Stimulated activated CD4-positive, alpha-beta T cell treated with anti-CD3 and anti-CD28 coated beads, Interleukin-4, amount 100 ng/mL, for 48 hours (primary cell): ENCODE data around the gene RGS19.

ENCODE experiments used
- DNase-seq, 2 donors: peaks; one replicate each; pipeline ENCODE4 v3.0.0-alpha.2; 2020; ENCODE audit warnings: low read depth in 2 of 2

Gene RGS19

DNA sequence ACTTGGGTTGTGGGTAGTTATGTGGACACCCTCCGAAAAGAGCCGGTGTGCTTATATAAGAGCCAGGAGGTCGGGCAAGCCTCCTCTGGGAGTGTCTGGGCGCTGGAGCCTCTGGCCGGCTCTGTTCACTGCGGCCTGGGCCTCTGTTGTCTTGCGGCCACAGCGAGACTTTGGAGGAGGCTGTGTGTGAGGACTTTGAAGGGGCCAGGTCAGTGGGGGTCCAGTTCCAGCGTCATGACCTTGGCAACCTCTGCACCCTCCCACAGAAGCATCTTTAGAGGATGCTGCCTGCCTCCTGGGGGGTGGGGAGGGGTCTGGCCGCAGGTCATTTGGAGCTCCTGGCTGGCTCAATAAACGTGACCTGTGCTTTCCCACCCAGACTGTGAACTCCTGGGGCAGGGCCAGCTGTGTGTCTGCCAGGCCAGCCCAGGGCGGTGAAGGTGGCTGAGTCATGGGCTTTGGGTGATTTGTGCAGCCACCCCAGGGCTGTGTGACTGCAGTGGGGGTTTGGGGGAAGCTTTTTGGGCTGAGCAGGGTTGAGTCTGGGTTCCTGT lies 15.1 kb downstream of the RGS19 start:
- DNase-seq, result no peak

DNA sequence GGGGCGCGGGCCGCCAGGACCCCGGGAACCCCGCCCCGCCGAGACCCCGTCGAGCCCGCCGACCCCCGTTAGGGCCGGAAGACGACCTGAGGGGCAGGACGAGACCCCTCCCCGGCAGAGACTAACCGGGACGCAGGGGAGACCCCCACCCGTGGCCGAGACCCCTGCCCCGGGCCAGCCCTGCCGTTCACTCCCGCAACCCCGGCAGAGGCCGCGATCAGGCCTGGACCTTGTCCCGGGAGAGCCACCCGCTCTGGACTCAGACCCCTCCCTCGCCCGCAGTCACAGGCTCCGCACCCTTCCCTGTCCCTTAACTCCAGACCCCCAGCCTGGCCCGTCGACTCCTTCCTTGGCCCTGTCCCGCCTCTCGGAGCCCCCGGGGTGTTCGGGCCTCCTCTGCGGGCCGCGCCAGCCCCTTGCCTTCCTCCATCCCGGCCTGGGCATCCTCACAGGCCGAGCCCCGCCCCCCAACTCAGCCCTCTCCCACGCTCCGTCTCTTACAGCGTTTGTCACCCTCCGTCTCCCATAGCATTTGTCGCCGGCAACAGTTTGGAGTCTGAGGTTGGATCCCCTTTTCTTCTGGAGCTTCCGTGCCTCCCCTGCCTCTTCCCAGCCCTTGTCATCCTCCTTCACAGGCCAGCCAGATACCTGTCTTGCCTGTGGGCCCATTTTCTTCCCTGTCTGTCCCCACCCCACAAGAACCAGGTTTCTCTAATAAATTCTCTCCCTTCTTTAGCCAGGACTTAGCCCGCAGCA lies 15.8 kb downstream of the RGS19 start:
- peak in 1 of 2 donors; percentile 52 for DNase-seq

DNA sequence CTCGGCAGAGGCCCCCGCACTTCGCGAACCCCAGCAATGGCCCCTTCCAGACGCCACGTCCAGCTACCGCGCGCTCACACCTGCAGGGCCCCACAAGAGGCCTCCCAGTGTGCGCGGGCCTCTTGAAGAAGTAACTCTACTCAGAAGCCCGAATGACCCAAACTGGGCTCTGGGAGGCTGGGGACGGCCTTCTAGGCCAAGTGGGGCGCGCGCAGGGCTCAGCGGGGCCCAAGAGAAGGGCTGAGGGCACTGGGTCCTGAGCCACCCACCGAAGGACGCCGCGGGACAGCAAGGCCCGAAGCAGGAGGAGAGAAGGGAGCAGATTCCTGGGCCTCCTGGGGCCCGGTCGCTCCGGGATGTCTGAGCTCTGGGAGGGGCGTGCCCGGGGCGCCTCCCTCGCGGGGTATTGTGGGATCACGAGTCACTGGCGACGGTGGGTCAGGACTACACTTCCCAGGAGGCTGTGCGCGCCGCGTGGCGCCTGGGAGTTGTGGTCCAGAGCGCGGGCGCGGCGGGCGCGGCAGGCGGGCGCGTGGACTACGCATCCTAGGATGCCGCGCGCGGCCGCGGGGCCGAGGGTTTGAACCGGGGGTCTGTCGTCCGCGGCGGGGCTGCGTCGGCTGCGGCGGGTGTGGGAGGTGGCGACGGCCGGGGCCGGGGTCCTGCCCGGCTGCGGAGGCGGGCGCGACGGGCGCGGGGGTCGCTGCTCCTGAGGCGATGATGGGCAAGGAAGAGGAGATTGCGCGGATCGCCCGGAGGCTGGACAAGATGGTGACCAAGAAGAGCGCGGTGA lies 16.5 kb downstream of the RGS19 start, which contains the start of gene TCEA2:
Gene TCEA2, plus strand, starts transcription at position 603 of the 793 bp plus-strand sequence. Its CDS starts 115 bp downstream, at position 718.
- DNase-seq, result peak; percentile 92 to 95

DNA sequence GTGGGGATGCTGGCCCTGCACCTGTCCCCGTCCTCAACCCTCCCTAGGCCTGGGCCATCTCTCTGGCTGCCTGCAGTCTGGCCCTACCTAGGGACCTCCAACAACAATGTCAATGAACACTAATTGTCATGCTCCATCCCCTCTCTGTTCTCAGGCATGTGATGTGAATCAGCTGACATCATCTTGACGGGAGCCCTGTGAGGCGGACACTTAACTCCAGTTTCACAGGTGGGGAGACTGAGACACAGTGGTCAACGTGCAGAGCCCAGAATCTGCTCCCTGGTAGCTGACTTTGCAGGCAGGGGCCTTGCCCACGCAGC lies 17.1 kb downstream of the RGS19 start:
- DNase-seq, result no peak

DNA sequence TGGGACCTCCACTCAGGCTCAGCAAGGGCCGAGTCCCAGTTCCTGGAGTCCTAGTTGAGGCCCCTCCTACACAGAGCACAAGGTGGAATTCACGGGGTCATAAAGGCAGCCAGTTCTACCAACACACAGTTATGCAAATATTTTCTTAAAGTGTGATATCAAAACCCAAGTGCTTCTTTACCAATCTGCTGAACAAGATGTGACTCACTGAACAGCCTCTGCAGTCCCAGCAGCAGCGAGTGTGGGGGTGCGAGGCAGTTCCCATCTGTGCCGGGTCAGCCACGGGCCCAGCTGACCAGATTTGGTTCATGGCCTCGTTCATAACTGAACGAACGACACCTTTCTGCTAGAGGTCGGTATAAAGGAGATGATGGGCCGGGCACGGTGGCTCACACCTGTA lies 20.8 kb downstream of the RGS19 start:
- DNase-seq, result no peak

DNA sequence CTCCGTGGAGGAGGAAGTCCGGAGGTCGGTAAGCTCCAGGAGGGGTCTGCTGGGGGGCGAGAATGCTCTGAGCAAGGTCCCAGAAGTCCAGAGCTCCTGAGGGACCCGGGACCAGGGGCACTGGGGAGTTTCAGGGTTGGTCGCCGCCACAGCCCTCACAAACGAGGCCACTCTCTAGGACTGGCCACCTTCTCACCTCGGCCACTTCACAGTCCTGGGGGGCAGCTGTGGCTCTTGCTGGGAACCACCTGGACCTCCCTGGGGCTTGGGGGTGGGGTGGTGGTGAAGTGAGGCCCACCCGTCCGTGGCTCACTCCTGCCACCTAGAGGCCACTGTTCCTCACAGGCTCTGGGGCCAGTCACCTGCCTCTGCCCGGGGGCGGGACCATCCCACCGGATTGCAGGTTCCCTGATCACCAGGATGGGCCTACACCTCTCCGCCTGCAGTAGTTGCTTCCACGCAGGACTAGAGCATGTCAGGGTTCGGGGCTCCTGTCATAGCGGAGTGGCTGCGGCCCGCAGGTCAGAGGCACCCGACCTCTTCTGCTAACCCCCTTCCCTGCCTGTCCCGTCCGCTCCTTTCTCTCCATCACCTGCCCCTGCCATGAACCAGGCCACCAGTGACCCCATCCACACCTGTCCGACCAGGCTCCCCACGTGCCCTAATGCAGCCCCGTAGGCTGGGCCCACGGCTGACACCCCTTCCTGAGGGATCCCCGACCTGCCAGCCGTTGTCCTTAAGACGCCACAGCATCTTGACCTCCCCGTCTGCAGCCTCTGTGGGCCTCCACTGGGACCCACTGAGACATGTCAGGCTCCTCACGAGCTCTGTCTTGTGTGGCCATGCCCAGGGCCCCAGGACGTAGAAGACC lies 21.5 kb downstream of the RGS19 start:
- DNase-seq, result peak; percentile 82 to 91

DNA sequence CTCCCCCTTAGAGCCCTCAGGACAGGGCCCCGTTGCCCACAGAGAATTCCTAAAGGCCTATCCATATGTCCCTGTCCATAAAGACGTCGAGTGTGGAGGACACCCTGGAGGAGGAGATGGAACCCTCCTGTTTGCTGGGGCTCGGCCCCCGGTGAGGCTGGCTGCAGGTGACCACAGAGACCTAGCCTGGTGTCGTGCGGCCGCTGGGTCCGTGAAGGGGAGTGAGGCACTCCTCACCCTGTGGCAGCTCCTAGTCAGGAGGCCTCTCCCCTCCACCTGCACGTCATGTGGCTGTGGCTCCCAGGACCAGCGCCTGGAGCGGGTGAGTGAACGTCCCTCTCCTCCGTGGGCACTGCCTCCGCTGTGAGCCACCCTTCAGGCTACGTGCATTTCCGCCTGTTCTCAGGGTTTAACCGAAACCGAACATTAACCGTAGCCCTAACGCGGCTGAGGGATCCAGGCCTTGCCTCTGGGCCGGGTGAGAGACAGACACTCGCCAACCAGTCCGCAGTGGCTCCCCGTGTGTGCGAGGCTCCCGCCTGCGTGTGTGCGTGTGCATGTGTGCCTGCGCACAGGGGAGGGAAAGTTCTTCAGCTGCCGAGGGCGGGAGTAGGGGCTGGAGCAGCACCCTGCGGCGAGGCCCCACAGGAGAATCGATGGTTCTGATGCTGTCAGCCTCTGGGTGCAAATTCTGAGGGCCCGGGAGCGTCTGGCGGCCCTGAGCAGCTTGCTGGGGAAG lies 22.3 kb downstream of the RGS19 start:
- no peak for DNase-seq

DNA sequence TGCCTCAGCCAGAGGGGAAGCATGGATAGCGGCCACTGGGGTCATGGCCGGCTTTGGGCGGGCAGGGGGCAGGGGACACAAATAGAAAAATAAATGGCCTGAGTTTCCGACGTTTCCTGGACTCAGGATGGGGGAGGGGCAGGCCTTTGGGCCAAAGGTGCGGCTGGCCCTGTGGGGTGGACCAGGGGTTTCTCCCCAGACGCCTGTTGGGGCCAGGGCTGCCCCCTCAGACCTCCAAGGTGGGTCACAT lies 22.8 kb downstream of the RGS19 start:
- DNase-seq, result no peak

DNA sequence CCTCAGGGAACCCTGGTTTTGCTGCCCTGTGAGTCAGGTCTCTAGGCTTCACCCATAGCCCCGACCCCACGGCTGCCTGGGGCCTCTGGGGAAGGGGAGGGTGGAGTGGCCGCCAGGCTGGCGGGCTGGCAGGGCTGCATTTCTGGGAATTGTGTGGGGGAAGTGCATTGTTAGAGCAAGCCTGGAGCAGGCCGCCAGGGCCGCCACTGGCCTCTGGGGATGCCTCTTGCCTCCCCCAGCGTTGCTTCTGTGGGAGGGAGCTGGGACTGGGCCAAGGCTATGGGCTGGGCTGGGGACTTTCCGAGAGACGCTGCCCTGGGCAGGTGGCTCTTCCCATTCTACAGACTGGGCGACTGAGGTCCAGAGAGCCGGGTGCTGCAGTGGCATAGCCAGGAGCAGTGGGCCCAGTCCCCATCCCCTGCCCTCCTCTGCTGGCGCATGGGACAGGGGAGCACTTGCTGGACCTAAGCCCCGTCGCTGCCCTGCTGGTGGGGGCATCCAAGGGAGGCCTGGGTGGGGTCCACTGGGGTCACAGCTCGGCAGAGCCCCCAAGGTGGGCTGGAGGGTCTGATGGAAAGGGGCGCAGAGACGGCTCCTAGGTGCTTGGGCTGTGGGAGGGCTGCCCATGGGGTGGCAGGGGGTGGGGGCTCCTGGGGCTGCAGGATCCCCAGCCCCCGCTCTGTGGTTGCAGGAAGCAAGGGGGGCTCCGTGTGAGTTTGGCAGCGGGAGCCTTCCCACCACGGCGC lies 23.3 kb downstream of the RGS19 start:
- no peak for DNase-seq

DNA sequence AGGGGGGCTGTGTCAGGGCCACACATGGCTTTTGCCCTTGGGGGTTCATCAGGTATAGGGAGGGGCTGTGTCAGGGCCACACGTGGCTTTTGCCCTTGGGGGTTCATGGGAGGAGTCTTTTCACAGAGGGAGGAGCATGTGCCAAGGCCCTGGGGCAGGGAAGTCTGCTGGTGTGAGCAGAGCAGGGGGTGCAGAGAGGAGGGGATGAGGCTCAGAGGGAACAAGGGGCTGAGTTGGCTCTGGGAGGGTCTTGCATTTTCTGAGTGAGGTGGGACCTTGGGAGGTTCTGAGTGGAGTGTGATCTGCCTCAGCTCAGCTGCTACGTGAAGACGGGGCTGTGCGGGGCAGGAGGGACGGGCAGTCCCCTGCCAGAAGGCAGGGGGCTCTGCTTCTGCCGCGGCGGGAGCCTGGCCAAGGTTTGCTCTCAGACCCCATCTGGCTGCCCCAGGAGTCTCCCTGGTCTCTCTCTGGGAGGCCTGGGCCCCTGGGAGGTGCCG lies 23.9 kb downstream of the RGS19 start:
- DNase-seq, result no peak

DNA sequence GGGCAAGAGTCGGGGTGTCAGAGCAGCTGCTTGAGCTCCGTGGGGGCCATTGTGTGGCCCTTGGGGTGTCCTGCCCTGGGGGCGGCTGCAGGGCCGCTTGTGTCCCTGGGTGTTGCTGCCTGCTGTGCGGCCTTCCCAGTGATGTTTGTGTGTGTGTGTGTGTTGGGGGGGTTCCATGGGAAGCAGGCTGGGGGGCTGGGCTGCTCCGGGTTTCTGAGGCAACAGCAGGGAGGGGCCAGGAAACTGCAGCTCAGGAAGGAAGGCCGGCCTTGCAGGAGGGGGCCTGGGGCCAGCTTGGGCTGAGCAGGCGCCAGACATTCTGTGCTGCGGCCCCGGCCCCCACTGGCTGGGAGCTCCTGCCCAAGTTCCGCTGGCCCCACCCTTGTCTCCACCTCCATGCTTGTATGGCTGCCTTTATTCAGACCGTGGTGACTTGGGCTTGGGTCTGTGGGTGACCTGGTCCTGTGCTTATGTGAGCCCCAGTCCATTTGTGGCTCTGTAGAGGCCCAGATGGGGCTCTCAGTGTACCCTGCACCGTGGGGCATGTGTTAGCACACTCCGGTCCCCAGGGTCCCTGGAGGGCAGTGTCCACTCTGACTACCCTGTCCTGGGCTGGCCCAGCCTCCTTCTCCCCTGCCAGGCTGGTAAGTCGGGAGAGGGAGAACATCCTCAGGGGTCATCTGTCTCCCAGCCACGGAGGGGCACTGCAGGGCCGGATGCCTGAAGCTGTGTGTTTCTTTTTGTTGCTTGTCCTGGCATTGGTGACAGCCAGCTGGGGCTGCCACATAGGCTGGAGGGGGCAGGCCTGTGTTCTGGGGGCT lies 25.3 kb downstream of the RGS19 start:
- DNase-seq, result no peak

DNA sequence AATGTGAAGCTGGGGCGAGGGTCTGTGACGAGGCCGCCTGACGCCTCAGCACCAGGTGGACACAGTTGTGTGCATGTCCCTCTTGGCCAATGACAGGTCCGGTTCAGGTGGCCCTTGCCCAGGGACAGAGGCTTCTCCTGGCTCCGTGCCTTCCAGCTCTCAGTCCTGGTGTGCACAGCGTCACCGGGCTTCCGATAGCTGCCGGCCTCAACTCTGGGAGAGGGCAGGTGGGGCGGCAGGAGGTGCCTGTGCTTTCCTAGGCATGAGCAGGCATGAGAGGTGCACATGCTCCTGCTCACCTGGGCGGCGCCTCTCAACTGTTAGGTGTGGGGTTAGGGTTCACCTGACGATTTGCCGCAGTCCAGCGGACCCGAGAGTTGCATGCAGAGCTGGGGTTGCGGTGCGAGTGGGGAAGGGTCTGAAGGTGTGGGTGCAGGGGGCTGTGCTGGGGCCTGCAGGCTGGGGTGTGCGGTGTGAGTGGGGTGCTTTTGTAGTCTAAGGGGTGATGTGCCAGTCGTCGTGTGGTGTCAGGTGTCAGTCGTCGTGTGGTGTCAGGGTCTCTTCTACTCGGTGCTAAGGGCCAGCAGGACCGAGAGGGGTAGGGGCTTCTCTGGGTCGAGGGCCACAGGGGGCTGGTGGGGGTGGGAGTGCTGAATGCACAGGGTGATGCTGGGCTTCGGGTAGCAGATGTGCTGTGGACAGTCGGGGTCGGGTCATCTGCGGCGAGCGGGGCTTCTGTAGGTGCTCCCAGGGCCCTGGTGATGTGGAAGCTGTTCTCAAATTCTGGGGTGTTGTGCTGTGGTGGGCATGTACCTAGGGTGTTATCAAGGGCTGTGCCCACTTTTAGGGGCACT lies 26.1 kb downstream of the RGS19 start:
- DNase-seq, result no peak

DNA sequence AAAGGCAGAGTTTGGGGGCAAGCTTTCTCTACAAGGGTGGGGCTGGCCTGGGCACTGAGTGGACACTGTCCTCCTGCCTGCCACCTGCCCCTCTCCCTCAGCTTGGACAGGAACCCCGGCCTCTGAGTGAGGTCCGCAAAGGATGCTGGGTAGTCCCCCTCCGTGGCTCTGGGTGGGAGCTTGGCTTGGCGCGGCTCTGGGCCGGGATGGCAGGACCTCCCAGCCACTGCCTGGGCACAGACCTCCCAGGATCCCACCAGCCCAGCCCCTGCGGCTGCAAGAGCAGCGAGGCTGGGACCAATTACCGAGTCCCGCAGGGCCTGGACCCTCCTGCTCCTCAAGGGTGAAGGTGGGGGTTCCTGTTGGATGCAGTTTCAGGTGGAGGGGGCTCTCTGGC lies 27.0 kb downstream of the RGS19 start:
- DNase-seq, result no peak

DNA sequence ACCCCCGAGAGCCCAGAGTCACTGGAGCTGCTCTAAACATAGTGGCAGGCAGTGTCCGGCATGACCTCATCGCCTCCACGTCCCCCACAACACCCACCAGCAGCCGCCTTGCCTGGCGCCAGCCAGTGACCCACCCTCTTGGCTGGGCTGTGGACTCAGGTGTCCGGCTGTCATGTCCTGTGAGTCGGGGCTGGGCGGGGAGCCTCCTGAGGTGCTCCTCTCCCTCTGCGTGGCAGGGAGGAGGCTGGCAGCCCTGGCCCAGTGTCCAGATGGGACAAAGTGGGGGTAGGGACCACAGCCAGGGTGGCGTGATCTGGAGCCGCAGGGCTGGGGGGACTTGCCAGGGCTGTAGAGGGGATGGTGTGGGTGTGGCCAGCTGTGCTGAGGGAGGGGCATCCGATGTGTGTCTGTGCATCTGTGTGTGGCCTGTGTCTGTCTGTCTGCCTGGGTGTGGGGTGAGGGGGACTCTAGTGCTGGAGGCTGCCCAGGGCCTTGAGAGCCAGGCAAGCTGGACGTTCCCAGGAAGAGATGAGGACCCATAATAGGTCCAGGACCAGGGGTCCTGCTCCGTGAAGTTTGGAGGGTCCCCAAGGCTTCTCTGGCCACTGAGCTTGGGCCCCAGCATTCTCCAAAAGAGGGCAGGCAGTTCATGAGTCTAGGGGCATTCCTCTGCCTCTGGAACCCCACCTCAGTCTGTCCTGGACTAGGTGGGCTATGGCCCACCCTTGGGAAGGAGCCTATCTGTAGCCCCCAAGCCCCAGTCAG lies 27.6 kb downstream of the RGS19 start:
- DNase-seq, result no peak

DNA sequence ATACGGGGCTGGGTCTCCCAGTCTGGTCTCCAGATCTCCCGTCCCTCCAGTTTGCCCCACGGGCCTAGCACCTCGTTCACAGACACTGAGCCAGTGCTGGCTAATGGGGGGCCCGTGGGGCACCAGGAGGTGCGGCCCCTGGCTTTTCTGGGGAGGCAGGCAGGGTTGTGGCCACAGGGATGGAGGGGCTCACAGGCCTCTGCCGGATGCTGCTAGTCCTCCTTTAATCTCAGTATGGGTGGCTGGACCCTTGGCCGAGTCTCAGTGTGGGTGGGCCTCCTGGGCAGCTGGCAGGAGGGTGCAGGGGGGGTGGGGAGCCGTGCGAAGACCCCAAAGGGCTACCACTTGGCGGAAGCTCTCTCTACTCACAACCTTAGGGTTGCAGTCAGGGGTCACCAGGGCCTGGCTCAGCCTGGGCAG lies 28.3 kb downstream of the RGS19 start:
- DNase-seq, result no peak

DNA sequence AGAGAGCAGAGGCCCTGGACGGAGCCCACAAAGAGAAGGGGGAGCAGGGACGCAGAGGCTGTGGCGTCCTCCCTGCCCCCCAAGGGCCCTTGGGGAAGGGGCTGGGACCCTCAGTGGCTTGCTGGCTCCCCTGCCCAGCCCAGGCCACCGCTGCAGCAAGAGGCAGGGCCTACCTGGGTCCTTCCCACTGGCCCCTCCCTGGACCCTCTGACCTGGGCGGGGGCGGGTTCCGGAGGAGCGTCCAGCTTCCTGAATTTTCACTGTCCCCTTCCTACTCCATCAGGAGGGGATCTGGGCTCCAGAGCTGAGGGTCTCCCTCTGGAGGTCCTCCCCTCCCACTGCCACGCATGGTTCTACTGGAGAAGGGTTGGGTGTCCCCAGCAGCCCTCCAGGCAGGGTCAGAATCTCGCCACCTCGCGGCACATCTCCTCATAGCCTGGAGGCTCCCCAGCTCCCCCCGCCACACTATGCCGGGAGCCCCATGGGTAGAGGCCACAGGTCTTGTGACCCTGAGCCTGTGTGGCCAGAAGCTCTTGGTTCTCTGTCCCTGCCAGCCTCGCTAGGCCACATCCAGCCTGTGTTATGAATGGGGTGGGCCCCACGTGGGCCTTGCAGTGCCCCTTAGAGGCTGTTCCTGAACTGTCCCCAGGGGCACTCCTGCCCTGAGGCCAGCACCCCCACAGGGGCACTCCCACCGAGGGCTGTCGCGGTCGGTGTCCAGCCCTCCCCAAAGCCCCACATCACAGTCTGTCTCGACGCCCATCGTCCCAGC lies 28.9 kb downstream of the RGS19 start:
- no peak for DNase-seq

DNA sequence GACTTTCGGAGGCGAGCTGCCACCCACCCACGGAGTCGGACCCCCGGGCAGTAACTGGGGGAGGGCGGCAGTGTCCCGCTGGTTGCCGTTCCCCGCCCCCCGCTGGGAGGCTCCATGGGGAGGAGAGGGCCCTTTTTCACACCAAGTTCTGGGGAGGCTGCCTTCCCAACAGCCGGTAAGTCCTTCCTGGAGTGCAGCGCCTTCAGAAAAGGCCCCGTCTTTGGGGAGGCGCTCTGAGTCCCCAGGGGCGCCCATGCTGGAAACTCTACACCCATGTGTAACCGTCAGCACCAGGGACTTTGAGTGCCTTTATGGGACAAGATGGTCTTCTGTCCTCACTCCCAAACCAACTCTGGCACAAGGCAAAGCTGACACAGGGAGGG lies 29.4 kb downstream of the RGS19 start:
- DNase-seq, result no peak
